HG03139 (cell line): ENCODE measurements around the gene ELAVL3.
"Not testable (repeated sequence)": the region's sequence is repeated elsewhere in the genome, so short reads cannot be mapped to it uniquely, and the experiment has no call there.

Source experiments
- ATAC-seq: cut with Tn5 transposase; IDR thresholded peaks from one replicate; pipeline ENCODE4 v1.9.1; 2021; ENCODE audit not compliant: unreplicated experiment

Gene ELAVL3

DNA sequence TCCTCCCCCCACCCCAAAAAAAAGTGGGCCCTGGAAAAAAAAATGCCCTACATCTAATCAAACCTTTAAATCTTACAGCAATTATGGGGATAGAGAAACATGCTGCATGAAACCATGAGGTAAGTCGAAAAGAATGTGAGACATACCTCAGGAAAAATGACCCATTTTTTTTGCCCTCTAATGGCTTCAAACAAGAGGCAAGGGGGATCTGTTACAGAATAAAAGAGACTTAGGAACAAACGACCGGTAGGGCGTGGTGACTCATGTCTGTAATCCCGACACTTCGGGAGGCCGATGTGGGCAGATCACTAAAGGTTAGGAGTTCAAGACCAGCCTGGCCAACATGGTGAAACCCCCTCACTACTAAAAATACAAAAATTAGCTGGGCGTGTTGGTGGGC is 70.2 kb downstream of the ELAVL3 start:
- ATAC-seq: no peak

DNA sequence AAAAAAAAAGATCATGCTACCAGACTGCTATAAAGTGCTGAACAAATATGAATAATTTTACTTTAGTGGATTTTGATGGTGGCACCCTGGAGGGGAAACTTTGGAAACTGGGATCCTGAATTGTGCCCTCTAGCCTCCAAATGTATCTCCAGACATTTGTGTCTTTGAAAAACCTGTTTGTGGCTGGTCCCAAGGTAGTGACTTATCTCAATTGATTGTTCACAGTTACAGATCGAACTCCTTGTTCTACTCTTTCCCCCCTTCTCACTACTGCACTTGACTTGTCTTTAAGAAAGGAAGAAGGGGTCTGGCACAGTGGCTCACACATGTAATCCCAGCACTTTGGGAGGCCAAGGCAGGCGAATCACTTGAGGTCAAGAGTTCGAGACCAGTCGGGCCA is 72.3 kb downstream of the ELAVL3 start:
- ATAC-seq: no peak

DNA sequence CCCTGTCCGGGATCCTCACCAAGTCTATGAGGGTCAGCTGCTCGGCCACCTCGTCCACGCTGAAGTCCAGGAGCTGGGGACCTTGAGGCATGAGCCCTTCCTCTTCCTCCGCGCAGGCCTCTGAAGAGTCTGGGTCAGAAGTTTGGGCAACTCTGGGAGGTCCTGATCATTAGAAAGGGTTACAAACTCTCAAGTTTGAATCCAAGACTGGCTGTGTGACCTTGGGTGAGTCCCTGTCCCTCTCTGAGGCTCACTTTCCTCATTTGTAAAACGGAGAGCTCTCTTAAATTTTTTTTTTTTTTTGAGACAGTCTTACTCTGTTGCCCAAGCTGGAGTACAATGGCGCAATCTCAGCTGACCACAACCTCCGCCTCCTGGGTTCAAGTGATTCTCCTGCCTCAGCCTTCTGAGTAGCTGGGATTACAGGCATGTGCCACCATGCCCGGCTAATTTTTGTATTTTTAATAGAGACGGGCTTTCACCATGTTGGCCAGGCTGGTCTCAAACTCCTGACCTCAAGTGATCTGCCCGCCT is 74.1 kb downstream of the ELAVL3 start:
- not testable (repeated sequence) for ATAC-seq

- no peak for ATAC-seq
These were observed 74.8 kb downstream of the ELAVL3 start for GRCh38 chr19:11405846-11406643.

GRCh38 chr19:11404588-11405222 is 76.1 kb downstream of the ELAVL3 start:
- ATAC-seq: no peak

DNA sequence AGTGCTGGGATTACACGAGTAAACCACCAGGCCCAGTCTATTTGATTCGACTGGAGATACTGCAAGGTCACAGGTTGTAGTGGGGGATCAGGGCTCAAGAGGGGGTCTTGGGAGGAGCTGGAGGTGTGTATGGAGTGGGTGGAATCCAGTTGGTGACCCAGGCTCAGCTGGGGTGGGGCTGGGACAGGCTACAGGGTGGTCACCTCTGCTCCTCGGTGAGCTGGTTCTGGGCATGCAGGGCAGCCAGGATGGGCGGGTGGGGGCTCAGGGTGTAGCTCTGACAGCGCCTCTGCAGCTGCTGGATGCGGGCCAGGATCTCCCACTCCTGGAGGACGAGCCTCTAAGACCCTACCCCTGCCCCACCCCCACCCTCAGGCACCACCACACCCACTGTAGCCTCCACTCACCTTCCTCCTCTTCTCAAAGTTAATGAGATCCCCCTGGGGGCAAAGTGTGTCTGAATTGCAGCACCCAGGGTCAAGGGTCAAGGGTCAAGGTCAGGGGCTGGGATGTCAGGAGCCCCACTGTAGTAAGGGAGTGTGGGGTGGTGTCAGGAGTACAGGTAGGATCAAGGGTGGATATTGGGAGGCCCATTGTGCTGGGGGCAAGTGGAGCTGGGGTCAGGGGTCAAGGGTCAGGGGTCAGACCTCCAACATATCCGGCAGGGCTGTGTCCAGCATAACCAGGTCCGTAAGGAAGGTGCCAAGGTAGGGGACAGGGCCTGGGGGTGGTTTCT is 78.9 kb downstream of the ELAVL3 start:
- no peak for ATAC-seq
